ENCODE measurements around the gene PHLDB2.
"Not testable (repeated sequence)": the region's sequence is repeated elsewhere in the genome, so short reads cannot be mapped to it uniquely, and the experiment has no call there.

The PHLDB2 gene

DNA sequence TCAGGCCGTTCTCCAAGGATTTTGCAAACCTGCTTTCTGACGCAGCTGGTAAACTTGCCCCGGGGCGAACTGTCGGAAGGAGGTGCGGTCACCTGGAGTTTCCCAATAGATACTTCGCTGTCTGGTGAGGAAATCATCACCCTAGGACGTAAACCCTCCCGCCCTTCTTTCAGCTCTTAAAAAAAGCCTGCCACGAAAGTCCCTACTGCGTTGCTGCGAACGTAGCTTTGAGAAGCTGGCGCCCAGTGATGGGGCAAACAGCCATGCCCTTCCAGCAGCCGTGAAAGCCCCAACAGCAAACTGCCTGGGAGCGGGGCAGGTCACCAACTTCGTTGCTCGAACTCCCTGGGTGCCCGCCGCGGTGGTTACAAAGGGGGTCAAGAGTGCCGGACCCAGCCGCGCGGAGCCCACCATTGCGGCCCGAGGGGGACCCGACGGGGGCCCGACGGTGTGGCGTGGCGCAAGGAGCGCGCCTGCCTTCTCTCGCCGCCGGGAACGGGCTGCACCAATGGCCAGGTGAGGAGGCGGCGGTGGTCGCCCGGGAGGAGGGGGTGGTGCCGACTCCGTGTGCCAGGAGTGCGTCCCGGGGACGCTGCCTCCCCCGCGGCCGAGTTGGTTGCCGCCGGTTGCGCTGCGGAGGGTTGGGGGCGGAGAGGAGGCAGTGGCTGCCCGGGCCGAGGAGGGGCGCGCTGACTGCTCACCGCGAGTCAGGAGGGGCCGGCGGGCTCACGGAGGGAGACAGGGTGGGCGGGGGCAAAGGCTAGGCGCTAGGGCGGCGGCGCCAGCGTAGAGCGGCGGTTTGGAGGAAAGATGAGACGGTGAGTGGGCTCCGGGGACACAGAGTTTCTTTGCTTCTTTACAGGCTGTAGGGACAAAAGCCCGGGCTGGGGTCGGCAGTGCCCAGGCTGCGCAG lies at the start of gene PHLDB2:
PHLDB2 (plus strand) TSS at position 205 of the 913 bp plus-strand sequence. CDS start 24,813 bp downstream, outside the sequence.
- DNase-seq, result peak; percentile 69

DNA sequence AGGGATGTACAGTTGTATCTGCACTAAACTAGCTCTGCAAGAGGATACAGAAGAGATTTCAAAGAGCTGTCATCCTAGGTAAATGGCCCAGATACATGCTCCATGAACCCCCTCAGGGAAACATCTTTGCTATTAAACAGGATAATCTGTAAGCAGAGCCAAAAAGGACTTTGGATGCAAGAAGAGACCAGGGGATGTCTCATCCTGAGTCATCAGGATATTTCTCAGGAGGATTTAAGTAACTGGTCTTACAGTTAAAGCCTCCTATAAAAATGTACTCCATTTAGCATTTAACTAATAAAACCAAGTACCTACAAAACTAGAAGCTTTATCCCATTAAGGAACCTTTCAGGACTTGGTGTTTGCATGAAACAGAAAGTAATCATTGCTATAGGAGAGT lies 48.2 kb upstream of the PHLDB2 start:
- no peak for DNase-seq

DNA sequence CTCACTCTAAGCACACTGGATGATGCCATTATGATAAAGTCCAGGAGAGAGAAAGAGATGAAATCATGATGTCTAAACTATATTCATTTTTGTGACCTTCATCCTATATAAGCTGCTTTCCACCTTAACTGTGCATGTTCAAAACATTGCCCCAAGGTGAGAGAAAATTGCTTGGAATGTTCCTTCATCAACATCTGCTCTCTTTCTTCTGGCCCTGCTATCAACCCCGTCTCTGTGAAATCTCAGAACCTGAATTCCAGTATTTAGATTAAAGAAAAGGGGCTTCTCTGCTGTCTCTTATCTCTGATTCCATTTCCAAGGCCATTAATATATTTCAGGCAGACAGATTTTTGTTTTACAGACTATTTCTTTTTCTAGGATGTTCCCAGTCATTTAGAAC lies 47.3 kb upstream of the PHLDB2 start:
- DNase-seq, result no peak

DNA sequence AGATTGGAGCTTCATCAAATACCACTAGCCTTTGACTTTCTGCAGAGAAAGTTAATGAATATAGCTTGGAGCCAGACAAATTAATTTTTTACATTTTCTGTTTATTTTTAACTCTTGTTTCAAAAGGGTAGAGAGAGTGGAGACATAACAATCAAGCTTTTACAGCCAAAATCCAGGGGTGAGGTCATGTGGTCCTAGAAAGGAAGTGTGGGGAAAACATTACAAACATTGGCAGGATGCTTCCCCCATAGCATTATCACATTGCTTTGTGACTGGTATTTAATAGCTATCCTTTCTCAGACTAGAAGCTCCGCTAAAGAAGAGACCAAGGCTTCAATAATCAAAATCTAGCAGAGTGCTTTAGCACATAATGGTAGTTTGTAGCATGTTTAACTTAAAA lies 46.4 kb upstream of the PHLDB2 start:
- no peak for DNase-seq

DNA sequence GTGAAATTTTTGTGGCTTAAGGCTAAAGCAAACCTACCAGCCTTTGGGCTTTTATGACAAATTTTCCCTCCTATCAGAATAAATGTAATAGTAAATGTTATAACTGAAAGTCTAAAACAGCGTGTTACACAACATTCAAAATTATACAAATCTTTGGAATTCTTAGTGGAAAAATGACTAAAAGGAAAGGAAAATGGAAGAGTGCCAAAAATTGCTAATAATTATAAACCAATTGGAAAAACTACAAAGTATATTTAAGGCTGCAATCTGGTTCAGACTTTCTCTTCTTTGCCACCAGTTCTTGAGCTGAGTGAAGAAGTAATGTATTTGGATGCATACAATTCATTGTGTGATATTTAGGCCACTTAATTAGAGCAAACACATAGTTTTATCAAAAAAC lies 45.6 kb upstream of the PHLDB2 start:
- DNase-seq, result no peak

DNA sequence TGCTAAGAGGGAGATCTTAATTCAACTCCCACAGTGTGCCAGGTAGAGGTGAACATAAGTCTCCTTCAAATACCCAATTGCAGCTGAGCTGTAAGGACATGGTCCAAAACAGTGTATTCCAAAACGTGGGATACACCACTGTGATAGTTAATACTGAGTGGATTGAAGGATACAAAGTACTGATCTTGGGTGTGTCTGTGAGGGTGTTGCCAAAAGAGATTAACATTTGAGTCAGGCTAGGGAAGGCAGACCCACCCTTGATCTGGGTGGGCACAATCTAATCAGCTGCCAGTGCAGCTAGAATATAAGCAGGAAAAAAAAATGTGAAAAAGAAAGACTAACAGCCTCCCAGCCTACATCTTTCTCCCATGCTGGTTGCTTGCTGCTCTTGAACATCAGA lies 45.1 kb upstream of the PHLDB2 start:
- DNase-seq, result no peak

DNA sequence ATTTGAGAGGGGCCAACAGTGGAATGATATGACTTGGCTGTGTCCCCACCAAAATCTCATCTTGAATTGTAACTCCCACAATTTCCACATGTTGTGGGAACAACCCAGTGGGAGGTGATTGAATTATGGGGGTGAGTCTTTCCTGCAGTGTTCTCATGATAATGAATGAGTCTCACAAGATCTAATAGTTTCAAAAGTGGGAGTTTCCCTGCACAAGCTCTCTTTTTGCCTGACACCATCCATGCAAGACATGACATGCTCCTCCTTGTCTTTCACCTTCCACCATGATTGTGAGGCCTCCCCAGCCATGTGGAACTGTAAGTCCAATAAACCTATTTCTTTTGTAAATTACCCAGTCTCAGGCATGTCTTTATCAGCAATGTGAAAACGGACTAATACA lies 42.3 kb upstream of the PHLDB2 start:
- not testable (repeated sequence) for DNase-seq

DNA sequence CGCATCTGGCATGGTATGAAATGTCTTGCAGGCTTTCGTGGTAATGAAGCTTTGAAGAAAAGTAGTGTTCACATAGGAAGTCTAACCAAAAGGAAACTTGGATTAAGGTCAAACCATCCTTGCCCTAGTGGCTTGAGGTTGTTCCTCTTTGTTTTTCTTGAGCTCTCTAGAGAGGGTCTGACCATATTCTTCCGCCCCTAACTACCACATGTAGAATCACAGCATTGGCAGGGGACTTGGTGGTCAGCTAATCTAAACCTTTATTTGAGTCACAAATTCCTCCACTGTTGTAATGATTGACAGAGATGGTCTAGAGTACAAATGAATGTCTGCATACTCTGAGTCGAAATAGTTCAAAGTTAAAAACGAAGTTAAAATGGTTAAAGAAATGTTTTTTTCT lies 39.1 kb upstream of the PHLDB2 start:
- DNase-seq, result no peak

DNA sequence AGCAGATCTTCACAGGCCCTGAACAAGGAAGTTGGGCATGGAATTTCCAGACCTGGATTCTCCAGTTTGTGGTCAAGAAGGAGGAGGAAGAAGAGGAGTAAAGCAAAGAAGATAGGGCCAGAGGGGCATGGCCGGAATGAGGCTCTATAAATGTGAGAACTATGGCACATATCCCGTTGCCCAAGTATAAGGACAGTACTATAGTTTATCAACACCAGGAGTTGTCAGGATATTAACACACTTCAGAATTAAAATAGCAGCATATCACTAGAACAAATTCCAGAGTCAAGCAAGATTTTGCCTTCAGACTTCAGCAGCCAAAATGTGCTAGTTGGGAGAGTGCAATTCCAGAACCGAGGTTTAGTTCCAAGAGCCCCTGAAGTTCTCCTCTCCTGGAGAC lies 38.4 kb upstream of the PHLDB2 start:
- no peak for DNase-seq

DNA sequence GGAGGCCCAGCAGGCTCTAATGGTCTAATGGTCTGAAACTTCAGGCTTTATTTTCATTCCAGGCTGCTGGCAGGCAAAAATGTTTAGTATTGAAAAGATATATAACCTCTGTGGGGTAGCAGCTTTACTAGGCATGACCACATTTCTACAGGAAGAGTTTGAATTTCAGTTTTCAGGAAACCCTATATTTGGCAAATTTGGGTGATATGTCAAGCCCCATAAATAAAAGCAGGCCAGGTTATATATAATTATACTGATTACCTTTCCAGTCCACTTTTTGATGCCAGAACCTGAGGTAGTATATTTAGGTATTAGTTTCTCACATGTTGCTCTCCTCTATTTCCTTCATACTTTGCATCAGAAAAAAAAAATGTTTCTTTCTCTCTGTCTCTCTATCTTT lies 37.2 kb upstream of the PHLDB2 start:
- no peak for DNase-seq

DNA sequence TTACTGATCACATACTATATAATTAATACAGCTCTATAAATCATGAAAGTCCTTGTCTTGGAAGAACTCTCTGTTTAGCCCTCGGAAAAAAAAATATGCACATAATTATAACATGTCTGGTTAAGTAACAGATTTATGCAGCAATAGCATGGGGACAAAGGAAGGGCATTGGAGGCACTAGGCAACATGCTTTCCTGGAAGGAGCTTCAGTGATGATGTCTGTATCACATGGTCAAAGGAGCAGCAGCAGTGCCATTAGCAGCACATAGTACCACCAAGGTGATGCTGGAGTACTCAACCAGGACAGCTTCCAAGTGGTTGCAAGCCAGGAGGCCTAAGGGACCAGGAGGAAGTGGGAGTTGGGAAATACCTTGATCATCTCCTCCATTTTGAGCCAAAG lies 36.3 kb upstream of the PHLDB2 start:
- DNase-seq, result no peak

DNA sequence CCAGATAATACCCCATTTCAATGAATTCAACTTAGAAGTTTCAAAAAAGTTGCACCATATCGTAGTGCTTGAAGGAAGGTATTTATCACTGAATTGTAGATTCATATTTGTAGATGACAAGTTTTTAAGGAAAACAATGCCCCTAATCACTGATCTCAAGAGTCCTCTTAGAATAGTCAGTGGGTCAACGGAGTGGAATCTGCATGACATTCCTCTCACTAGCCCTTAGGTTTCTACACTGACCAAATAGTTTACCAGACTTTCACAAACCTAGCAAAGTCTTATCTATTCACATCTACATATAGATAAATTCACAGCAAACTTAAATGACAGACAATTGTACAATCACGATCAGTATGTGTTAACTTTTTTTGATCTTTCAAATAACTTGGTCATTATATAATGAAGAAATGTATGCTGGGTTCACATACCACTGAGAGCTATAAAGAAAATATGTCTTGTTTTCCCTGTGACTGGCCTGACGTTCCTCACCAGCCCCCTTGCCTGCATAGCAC lies 35.7 kb upstream of the PHLDB2 start:
- DNase-seq, result no peak

DNA sequence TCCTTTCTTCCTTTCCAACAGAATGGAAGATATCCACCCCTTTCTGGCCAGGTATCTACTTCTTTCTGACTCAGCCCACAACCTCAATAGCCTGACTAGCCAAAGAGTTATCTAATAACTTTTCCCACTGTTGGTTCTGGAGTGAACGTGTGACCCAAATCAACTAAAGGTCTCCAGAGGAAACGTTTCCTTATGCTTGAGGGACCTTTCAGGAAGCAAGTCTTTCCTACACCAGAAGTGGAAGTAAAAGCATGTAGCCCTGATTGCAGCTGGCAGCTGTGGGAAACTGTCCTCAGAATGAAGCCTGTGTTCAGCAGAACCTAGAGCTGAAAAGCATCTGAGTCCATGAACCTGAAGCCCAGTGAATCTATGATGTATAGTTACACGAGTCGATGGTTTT lies 34.7 kb upstream of the PHLDB2 start:
- no peak for DNase-seq

DNA sequence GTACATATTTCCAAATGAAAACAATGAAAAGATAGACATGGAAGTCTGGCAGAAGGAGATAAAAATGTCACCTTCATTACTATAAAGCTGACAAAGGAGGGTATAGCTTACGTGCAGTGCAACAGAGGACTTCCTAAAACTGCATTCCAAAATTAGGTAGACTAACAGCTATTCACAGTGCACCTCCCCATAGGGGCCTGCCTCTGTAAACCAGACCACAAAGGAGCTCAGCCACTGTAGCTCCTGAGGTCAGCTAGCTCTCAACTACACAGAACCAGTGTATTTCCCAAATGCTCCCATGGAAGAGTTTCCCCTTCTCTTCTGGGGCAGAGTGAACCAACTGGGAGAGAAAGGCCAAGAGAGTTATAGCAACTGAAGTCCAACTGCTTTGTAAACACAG lies 31.2 kb upstream of the PHLDB2 start:
- DNase-seq, result no peak

DNA sequence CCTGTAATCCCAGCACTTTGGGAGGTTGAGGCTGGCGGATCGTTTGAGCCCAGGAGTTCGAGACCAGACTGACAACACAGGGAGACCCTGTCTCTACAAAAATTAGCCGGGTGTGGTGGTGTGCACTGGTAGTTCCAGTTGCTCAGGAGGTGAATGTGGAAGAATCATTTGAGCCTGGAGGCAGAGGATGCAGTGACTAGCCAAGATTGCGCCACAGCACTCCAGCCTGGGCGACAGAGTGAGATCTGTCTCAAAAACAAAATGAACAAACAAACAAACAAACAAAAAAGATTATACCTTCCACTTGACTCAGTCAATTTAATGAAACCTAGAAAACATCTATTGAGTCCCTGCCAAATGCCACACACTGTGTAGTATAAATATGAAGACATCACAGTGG lies 30.5 kb upstream of the PHLDB2 start:
- no peak for DNase-seq

DNA sequence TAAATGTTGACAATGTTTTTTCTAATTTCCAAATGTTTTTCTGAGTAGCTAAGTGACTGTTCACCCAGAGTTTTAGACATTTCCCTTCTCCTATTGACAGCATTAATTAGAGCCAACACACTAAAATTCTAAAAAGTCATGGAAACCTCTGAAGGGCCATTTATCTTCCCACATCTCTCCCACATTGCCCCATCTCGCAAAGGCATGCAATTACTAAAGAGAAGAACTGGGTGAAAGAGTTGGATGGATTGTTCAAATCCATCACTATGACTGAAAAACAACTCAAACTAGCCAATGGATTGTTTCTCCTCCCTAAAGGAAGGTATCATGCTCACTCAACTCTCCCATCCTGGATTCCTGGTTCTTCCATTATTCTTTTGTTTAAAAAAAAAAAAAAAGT lies 30.0 kb upstream of the PHLDB2 start:
- DNase-seq, result no peak

DNA sequence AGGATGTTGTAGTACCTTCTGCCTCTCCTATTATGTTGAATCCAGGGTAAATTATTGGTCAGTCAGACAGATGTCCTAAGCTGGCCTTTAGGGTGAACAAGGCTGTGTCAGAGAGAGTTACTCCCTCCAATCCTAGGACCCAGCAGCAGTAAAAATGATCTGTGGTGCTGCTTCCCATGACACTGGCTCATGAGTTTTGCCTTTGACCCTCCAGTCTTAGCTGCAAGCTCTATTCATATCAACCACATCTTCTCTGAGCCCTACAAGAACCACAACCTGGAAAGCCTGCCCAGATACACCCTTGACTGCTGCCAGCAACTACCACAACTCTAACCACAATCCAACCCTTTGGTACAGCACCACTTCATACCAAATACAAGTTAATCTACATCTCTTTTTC lies 27.2 kb upstream of the PHLDB2 start:
- peak; percentile 29 for DNase-seq

DNA sequence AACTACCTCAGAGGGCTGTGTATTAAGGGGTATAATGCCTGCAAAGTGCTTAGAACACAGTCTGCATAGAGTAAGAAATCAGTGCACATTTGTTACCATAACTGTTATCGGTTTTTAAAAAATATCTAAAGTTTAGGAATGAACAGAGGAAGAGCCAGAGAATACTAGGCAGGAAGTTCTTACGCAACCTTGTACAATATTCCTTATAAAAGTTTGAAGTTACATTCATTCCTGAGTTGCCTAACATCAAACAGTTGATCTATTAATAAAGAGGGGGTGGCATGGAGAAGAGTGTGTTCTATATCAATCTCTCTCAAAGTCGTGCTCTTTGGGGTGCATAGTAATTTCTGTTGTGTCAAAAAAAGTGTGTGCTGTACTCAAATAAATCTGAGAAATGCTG lies 22.0 kb upstream of the PHLDB2 start:
- DNase-seq, result no peak

DNA sequence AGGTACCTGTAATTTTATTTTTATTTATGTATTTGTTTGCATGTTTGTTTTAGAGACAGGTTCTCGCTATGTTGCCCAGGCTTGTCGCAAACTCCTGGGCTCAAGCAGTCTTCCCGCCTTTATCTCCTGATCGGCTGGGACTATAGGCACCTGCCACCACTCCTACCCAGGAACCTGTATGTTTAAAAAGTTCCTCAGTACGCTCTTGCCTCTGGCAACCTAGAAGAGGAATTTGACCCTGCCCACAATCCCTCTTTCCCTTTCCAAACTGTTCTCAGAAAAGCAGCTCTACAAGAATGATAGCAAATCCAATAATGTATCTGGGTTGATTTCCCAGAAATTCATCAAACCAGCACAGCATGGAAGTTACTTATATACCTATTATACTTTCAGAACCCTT lies 20.9 kb upstream of the PHLDB2 start:
- no peak for DNase-seq

DNA sequence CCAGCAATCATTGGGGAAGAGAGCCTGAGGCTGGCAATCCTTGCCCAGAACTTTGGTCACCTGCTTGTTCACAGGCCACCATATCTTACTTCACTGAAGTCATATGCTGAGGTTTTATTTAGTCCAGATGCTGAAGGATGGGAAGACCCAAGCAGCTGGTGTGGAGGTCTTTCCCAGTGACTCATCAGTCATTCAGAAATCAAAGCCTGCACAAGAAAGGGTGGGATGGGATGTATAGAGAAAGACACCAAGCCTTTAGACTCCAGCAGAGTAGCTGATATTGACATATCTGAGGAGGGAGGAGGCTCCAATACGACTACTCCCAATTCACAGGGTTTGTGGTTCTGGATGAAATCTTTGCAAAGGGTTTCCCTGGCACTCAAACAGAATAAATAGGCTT lies 13.0 kb upstream of the PHLDB2 start:
- no peak for DNase-seq

DNA sequence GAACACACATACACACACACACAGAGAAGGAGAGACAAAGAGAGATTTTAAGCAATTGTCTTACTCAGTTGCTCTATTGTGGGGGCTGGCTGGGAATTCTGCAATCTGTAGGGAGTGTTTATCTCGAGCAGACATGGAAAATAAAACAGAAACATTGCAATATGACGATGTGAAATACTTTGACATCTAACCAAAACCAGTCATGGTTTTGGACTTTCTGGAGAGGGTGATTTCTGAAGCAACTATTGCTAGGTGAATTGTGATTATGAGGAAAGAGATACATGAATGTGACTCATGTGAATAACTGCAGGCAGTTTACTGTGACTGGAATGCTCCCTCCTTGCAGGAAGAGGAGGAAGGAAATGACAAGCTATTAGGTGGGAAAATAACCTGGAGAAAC lies 12.3 kb upstream of the PHLDB2 start:
- no peak for DNase-seq

DNA sequence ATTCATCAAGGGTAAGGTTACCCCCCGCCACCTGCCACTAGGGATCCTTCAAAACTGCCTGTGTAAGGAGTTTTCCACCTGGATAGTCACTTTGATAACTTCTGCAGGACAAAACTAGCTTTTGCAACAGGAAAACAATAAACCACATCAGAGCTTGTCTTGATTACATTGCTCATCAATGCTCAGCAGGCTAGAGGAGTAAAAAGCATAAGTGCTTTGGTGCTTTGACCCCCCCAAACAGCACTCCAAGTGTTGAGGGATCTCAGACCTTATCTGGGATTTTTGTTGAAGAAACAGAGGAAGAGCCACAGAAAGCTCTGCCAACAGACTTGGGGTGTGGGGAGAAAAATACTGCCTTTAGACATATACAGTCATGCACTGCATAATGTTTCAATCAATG lies 10.8 kb upstream of the PHLDB2 start:
- no peak for DNase-seq

DNA sequence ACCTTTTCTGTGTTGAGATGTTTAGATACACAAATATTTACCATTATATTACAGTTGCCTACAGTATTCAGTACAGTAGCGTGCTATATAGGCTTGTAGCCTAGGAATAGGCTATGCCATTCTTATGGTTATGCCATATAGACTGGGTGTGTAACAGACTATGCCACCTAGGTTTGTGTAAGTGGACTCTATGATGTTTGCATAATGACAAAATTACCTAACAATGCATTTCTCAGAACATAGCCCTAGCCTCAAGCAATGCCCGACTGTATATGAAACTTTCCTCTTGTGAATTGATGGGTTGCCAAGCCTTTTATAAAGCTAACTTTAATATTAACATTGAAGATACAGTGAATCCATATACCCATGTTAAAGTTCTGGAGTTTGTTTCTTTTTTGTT lies 10.3 kb upstream of the PHLDB2 start:
- no peak for DNase-seq

DNA sequence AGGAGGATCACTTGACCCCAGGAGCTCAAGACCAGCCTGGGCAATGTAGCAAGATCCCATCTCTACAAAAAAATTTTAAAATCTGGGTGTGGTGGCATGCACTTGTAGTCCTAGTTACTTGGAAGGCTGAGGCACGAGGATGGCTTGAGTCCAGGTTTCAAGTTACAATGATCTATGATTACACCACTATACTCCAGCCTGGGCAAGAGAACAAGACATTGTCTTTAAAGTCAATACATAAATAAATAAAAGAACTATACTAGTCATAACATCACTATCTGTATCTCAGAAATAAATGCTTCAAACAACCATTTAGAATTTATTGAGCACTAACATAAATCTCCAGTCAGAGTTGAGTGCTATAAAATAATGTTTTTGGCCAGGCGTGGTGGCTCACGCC lies 8.5 kb upstream of the PHLDB2 start:
- no peak for DNase-seq

DNA sequence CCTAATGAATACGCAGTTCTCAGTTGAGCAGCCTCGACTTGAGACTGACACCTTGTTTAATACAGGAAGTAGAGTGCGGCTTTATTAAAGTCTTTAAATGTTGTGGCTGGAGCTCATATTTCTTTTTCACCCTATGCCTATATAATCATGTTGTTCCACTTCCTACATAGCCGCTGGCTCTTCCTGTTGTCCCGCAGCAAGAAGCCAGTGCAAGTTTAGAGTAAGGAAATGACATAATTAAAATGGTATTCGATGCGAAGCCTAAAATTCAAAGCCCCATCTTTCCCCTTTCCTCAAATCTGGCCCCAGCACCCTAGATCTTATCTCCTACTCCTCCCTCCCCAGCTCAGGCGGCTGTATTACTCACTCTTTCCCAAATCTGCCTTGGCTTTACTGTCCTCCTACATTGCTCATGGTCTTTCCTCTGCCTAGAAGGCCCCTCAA lies 7.5 kb upstream of the PHLDB2 start:
- DNase-seq, result no peak

Measured in CD4-positive, alpha-beta T cell treated with Interleukin-21 for 1 hour (primary cell).